CD8-positive, alpha-beta memory T cell (primary cell): ENCODE data around the gene EXOC4. TPM values are rescaled to one million over a fixed set of nuclear protein-coding genes. Genes with fewer than 3 reads are reported as not detected.
"Not testable (repeated sequence)": the region's sequence is repeated elsewhere in the genome, so short reads cannot be mapped to it uniquely, and the experiment has no call there.

Source experiments
- CTCF ChIA-PET: fragments of 350-600 bp; sonication (Branson Sonifier 250); formaldehyde crosslinking; loops from one replicate; lab custom pipeline; 2021; ENCODE audit warnings: antibody characterized with exemption; lab: Charles Lee
- POLR2A ChIA-PET: fragments of 350-600 bp; sonication (Branson Sonifier 250); formaldehyde crosslinking; loops from one replicate; lab custom pipeline; 2021; ENCODE audit warnings: antibody characterized with exemption; lab: Charles Lee
- DNase-seq, 5 donors: peaks; one replicate each; pipeline versions ENCODE4 v3.0.0 to v3.0.0-alpha.2; 2020 to 2022; ENCODE audit warnings: mixed read lengths in 1 of 5
- H3K27ac ChIP-seq: one replicate; pipeline ENCODE4 v1.7.0; 2013; ENCODE audit warnings: low read depth, mild to moderate bottlenecking, low read length, moderate library complexity
- H3K27me3 ChIP-seq: 2 replicates; pipeline ENCODE4 v1.7.0; 2013; ENCODE audit warnings: low read length, mild to moderate bottlenecking; ENCODE audit not compliant: insufficient read depth, poor library complexity, severe bottlenecking
- H3K36me3 ChIP-seq: 2 replicates; pipeline ENCODE4 v1.7.0; 2013; ENCODE audit warnings: mild to moderate bottlenecking, low read length, moderate library complexity; ENCODE audit not compliant: insufficient read depth
- H3K4me1 ChIP-seq: 2 replicates; pipeline ENCODE4 v1.7.0; 2013; ENCODE audit warnings: mild to moderate bottlenecking, low read length, moderate library complexity; ENCODE audit not compliant: insufficient read depth
- H3K4me3 ChIP-seq: 2 replicates; pipeline ENCODE4 v1.7.0; 2013; ENCODE audit warnings: mild to moderate bottlenecking, low read length
- H3K9me3 ChIP-seq: 2 replicates; pipeline ENCODE4 v1.7.0; 2013; ENCODE audit warnings: mild to moderate bottlenecking, low read length
- H3K27ac Mint-ChIP-seq, 8 donors: one replicate each; pipeline ENCODE4 v1.8.0; 2020 to 2021; ENCODE audit warnings: mixed read lengths in 8 of 8, mild to moderate bottlenecking in 6 of 8, inconsistent platforms in 3 of 8, moderate library complexity in 3 of 8
- H3K27me3 Mint-ChIP-seq, 2 donors: one replicate each; pipeline ENCODE4 v1.8.0; 2020 to 2021; ENCODE audit warnings: mixed read lengths in 2 of 2, mild to moderate bottlenecking in 1 of 2, moderate library complexity in 1 of 2
- H3K36me3 Mint-ChIP-seq, 3 donors: one replicate each; pipeline ENCODE4 v1.8.0; 2020 to 2021; ENCODE audit warnings: mixed read lengths in 3 of 3, inconsistent platforms in 1 of 3, mild to moderate bottlenecking in 1 of 3
- H3K4me1 Mint-ChIP-seq, 3 donors: one replicate each; pipeline ENCODE4 v1.8.0; 2020 to 2021; ENCODE audit warnings: mixed read lengths in 3 of 3, inconsistent platforms in 1 of 3, mild to moderate bottlenecking in 1 of 3
- H3K4me3 Mint-ChIP-seq, 7 donors: one replicate each; pipeline ENCODE4 v1.8.0; 2020 to 2021; ENCODE audit warnings: mixed read lengths in 7 of 7, mild to moderate bottlenecking in 6 of 7, moderate library complexity in 4 of 7, inconsistent platforms in 2 of 7
- H3K9me3 Mint-ChIP-seq, 5 donors: one replicate each; pipeline ENCODE4 v1.8.0; 2020 to 2022; ENCODE audit warnings: mixed read lengths in 5 of 5, mild to moderate bottlenecking in 3 of 5, moderate library complexity in 2 of 5, inconsistent platforms in 1 of 5
- polyA plus RNA-seq: library from polyadenylated mRNA; unstranded; fragments of 300-500 nt; fragmentation: Illumina TruSeq; gene quantifications from one replicate; pipeline ENCODE4 v1.2.3, GENCODE V29; 2021
- total RNA-seq, 2 experiments: library from RNA; stranded (reverse); gene quantifications; one replicate each; pipeline ENCODE4 v1.2.3, GENCODE V29; 2021

EXOC4 gene
- total and polyA plus RNA-seq, 3 experiments from 2014 or later, result 34.5 to 53.2 (median 50.3) TPM

DNA sequence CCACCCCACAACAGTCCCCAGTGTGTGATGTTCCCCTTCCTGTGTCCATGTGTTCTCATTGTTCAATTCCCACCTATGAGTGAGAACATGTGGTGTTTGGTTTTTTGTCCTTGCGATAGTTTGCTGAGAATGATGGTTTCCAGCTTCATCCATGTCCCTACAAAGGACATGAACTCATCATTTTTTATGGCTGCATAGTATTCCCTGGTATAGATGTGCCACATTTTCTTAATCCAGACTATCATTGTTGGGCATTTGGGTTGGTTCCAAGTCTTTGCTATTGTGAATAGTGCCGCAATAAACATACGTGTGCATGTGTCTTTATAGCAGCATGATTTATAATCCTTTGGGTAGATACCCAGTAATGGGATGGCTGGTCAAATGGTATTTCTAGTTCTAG is 26.1 kb downstream of the EXOC4 start:
- peaks cover 29 to 66% (median 35%) of the 10 kb centered on the region in 3 donors for H3K36me3 Mint-ChIP-seq
- CTCF ChIA-PET, POLR2A ChIA-PET: not testable (repeated sequence)

DNA sequence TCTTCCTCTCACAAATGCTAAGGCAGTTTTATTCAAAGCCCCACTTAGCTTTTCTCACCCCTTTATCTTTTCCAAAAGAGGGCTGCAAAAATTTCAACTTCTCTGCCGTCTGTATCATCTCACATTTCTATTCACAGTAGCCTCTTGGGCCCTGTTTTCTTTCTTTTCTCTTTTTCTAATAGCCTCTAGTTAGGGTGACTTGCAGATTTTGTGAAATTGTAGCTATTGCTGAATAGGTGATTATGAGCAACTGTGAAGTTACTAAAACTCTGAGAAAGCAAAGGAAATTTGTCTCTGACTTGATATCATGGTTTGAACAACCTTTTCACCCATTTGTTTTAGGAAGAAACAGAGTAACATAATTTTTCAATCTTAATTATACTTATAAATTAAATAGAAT is 29.2 kb downstream of the EXOC4 start:
- H3K27me3 ChIP-seq, result no peaks in the 10 kb centered on the region
- no peak for DNase-seq
- Mint-ChIP-seq H3K36me3 (peaks cover 24 to 61% (median 30%) of the 10 kb centered on the region in 3 donors), H3K27ac (no peak overlapping the region), H3K4me3 (no peak overlapping the region), H3K4me1 (peaks cover 8 to 38% (median 29%) of the 10 kb centered on the region in 3 donors), H3K27me3 (no peaks in the 10 kb centered on the region), H3K9me3 (peaks cover 0 to 4% (median 3%) of the 10 kb centered on the region in 5 donors)
- ChIA-PET CTCF (no interaction called here), POLR2A (no interaction called here)
- H3K4me1 ChIP-seq, result no peaks in the 10 kb centered on the region
- peaks cover 2% of the 10 kb centered on the region for H3K36me3 ChIP-seq
- H3K4me3 ChIP-seq, result no peak overlapping the region
- no peaks in the 10 kb centered on the region for H3K9me3 ChIP-seq
- H3K27ac ChIP-seq, result no peak overlapping the region

More for the DNA sequence above, 26.1 kb downstream of the EXOC4 start:
- H3K4me1 Mint-ChIP-seq, result peaks cover 3 to 21% (median 15%) of the 10 kb centered on the region in 3 donors
- H3K27me3 ChIP-seq, H3K36me3 ChIP-seq, H3K4me3 ChIP-seq, H3K9me3 ChIP-seq, H3K9me3 Mint-ChIP-seq, DNase-seq, H3K27ac ChIP-seq, H3K4me1 ChIP-seq, H3K27me3 Mint-ChIP-seq, H3K27ac Mint-ChIP-seq, H3K4me3 Mint-ChIP-seq: not testable (repeated sequence)

DNA sequence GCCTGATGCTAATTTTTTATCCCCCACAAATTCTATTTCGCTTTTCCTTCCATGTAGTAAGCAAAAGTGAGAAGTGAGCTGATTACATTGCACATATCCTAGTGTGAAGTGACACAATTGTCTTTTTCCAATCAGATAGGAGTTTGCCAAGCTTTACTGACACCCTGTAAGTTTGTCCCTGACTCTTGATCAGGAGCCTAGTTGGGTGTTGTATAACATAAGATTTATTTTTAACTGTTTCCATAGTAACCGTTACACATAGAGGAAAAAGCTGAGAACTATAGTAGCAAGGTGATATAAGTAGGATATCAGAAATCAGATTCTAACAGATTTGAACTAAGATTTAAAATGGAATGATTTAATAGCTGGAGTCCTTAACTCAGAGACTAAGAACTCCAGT is 31.2 kb downstream of the EXOC4 start:
- Mint-ChIP-seq H3K36me3 (peaks cover 18 to 59% (median 29%) of the 10 kb centered on the region in 3 donors), H3K4me1 (peaks cover 8 to 38% (median 32%) of the 10 kb centered on the region in 3 donors), H3K9me3 (no peaks in the 10 kb centered on the region), H3K27ac (no peak overlapping the region), H3K27me3 (no peaks in the 10 kb centered on the region), H3K4me3 (no peak overlapping the region)
- H3K27ac ChIP-seq, result no peak overlapping the region
- no peaks in the 10 kb centered on the region for H3K27me3 ChIP-seq
- H3K36me3 ChIP-seq, result peaks cover 4% of the 10 kb centered on the region
- no peaks in the 10 kb centered on the region for H3K4me1 ChIP-seq
- CTCF ChIA-PET, result no interaction called here
- DNase-seq, result no peak
- POLR2A ChIA-PET, result no interaction called here
- no peaks in the 10 kb centered on the region for H3K9me3 ChIP-seq
- no peak overlapping the region for H3K4me3 ChIP-seq

DNA sequence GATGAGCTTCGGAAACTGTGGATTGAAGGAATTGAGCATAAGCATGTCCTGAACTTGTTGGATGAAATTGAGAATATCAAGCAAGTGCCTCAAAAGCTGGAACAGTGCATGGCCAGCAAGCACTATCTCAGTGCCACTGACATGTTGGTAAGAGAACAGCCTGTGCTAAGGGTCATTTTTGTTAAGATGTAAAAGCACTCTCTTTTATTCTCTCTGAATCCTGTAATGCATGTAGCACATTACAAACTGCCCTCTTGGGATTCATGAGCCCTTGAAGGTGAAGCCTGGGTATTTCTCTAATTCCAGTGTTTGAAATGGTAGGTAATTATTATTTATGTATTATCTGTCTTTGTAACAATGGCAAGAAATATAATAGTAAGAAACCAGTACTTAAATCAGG is 36.1 kb downstream of the EXOC4 start:
- Mint-ChIP-seq H3K4me3 (no peak overlapping the region), H3K9me3 (no peaks in the 10 kb centered on the region), H3K27ac (no peak overlapping the region), H3K4me1 (peaks cover 21 to 62% (median 31%) of the 10 kb centered on the region in 3 donors), H3K36me3 (peaks cover 28 to 65% (median 37%) of the 10 kb centered on the region in 3 donors), H3K27me3 (no peaks in the 10 kb centered on the region)
- POLR2A ChIA-PET, result no interaction called here
- no peak for DNase-seq
- H3K4me1 ChIP-seq, result no peaks in the 10 kb centered on the region
- CTCF ChIA-PET, result no interaction called here
- no peaks in the 10 kb centered on the region for H3K9me3 ChIP-seq
- H3K27me3 ChIP-seq, result no peaks in the 10 kb centered on the region
- H3K36me3 ChIP-seq, result peaks cover 11% of the 10 kb centered on the region
- H3K4me3 ChIP-seq, result no peak overlapping the region
- H3K27ac ChIP-seq, result no peak overlapping the region

DNA sequence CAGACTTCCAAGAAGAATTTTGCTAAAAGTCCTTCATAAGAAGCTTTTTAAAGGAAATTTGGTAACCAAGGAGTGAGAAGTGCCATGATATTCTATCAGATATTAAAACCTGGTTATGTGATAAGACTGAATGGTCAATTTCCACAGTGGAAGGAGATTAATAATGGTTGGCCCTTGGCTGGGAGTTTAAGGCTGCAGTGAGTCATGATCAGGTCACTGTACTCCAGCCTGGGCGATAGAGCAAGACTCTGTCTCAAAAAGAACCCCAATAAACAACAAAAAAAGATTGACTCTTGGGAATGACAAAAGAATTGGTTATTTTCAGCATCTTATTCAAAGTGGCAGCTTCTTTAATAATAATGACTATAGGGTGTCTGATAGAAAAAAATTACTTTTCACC is 37.2 kb downstream of the EXOC4 start:
- Histone ChIP-seq H3K9me3 (no peaks in the 10 kb centered on the region), H3K4me3 (no peak overlapping the region), H3K4me1 (no peaks in the 10 kb centered on the region), H3K27me3 (no peaks in the 10 kb centered on the region), H3K27ac (no peak overlapping the region), H3K36me3 (peaks cover 11% of the 10 kb centered on the region)
- H3K4me1 Mint-ChIP-seq, result peaks cover 21 to 55% (median 24%) of the 10 kb centered on the region in 3 donors
- CTCF ChIA-PET, result no interaction called here
- no peaks in the 10 kb centered on the region for H3K27me3 Mint-ChIP-seq
- peaks cover 28 to 61% (median 35%) of the 10 kb centered on the region in 3 donors for H3K36me3 Mint-ChIP-seq
- no peaks in the 10 kb centered on the region for H3K9me3 Mint-ChIP-seq
- peak overlapping the region in 1 of 8 donors; percentile 27 for H3K27ac Mint-ChIP-seq
- POLR2A ChIA-PET, result no interaction called here
- H3K4me3 Mint-ChIP-seq, result no peak overlapping the region
- no peak for DNase-seq

DNA sequence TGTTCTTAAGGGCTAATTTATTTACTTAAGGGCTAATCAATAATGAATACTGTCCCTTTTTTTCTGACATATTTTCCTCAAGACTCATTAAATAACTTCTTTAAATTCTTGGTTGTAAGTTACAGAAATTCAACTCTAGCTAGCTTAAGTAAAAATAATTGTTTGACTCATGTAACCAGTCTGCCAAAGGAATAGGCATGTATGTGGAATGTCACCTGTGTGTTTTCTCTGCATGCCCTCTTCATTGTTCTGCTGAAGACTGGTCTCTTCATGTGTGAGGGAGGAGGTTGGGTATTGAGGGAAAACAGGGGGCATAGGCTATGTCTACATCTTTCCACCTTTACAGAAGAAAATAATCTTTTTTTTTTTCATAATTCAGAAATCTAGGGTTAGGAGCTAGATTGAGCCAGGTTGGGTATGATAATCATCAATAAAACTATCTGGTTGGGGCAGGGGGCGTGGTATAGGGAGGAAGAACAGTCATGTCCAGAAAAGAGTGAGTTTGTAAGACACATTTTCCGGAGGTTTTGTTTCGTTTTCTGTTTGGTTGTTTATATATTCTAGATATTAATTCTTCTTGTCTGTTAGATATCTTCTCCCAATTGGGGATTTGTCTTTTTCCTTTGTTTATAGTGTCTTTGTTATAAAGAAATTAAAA is 37.9 kb downstream of the EXOC4 start:
- H3K9me3 ChIP-seq, result no peaks in the 10 kb centered on the region
- no peaks in the 10 kb centered on the region for H3K4me1 ChIP-seq
- Mint-ChIP-seq H3K27me3 (no peaks in the 10 kb centered on the region), H3K4me1 (peaks cover 17 to 53% (median 19%) of the 10 kb centered on the region in 3 donors), H3K9me3 (no peaks in the 10 kb centered on the region), H3K4me3 (peak overlapping the region in 6 of 7 donors; percentile 18 to 78 (median 42)), H3K27ac (peak overlapping the region in 5 of 8 donors; percentile 40 to 82 (median 63)), H3K36me3 (peaks cover 26 to 59% (median 33%) of the 10 kb centered on the region in 3 donors)
- no peak overlapping the region for H3K27ac ChIP-seq
- H3K27me3 ChIP-seq, result no peaks in the 10 kb centered on the region
- POLR2A ChIA-PET, result no interaction called here
- DNase-seq, result no peak
- CTCF ChIA-PET, result interaction anchor here (0.7 kb wide), 1 partner anchor 342 kb away, joined by 3 read pairs; no protein-coding TSS in a partner anchor
- no peak overlapping the region for H3K4me3 ChIP-seq
- peaks cover 11% of the 10 kb centered on the region for H3K36me3 ChIP-seq

DNA sequence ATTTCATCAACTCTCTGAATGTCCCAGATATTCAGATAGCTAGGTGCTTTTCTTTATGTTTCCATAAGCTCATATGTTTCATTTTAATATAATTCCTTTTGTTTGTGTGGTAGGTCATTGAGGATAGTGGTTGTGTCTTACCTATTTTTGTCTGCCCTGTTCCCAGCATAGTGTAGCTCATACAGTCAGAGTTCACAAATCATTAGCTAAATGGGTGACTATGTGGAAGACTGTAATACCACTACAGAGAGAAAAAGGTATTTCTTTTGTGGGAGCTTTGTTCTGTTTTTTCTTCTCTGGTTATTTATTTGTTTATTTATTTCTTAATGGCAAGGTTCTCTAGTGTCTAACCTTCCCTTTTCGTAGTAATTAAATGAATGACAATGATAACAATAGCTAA is 39.8 kb downstream of the EXOC4 start:
- Histone ChIP-seq H3K27me3 (no peaks in the 10 kb centered on the region), H3K4me1 (no peaks in the 10 kb centered on the region), H3K4me3 (no peak overlapping the region), H3K9me3 (no peaks in the 10 kb centered on the region), H3K27ac (no peak overlapping the region), H3K36me3 (peaks cover 11% of the 10 kb centered on the region)
- no peak for DNase-seq
- Mint-ChIP-seq H3K4me1 (peaks cover 15 to 56% (median 20%) of the 10 kb centered on the region in 3 donors), H3K36me3 (peaks cover 26 to 53% (median 29%) of the 10 kb centered on the region in 3 donors), H3K27me3 (no peaks in the 10 kb centered on the region), H3K9me3 (no peaks in the 10 kb centered on the region), H3K27ac (peak overlapping the region in 1 of 8 donors; percentile 80), H3K4me3 (no peak overlapping the region)
- POLR2A ChIA-PET, result no interaction called here
- CTCF ChIA-PET, result interaction anchor here (1.2 kb wide), 1 partner anchor 15 kb away, joined by 3 read pairs; no protein-coding TSS in a partner anchor

DNA sequence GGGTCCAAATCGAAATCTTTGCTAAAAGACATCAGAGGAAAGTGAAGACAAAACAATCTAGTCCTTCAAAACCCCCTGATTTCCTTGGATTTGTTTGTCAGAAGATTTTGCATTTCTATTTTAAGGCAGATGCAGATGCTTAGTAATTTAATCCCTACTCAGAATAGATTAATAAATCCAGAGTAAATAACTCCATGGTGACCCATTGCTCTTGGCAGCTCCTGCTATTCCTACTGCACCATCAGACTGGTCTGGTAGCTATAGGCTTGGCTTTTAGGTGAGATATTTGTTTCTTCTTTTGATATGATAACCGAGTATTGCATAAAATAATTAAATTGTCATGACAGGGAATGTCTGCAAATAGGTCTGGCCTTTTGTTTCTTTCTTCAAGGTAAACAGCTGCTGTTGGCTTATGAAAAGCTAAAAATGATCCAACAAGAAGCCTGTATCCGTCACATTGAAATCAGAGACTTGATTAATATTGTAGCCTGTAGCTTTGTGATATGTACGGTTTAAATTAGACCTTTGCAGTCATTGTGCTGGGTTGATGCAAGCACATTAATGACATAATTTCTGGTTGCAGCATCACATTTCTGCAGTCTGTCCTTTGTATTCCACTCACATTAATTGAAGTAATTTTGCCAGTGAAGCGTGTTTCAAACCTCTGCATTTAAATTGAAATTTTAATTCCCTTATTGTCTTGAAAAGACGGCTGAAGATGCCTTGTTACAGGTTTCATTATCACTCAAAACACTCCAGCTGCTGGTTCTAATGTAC is 40.7 kb downstream of the EXOC4 start:
- Mint-ChIP-seq H3K27me3 (no peaks in the 10 kb centered on the region), H3K4me1 (peaks cover 20 to 58% (median 22%) of the 10 kb centered on the region in 3 donors), H3K4me3 (no peak overlapping the region), H3K36me3 (peaks cover 21 to 46% (median 26%) of the 10 kb centered on the region in 3 donors), H3K9me3 (no peaks in the 10 kb centered on the region), H3K27ac (no peak overlapping the region)
- DNase-seq, result no peak
- H3K27me3 ChIP-seq, result no peaks in the 10 kb centered on the region
- no peaks in the 10 kb centered on the region for H3K4me1 ChIP-seq
- peaks cover 11% of the 10 kb centered on the region for H3K36me3 ChIP-seq
- H3K4me3 ChIP-seq, result no peak overlapping the region
- H3K27ac ChIP-seq, result no peak overlapping the region
- POLR2A ChIA-PET, result no interaction called here
- CTCF ChIA-PET, result no interaction called here
- H3K9me3 ChIP-seq, result no peaks in the 10 kb centered on the region
